GM12872 (cell line): Measurements from ENCODE around the gene DIO3.

ENCODE experiments used
- CTCF ChIP-seq: IDR thresholded peaks from 3 replicates; pipeline ENCODE4 v1.5.1; 2011; ENCODE audit warnings: low read depth, mild to moderate bottlenecking, low read length, moderate library complexity; ENCODE audit not compliant: insufficient read depth

Gene DIO3

DNA sequence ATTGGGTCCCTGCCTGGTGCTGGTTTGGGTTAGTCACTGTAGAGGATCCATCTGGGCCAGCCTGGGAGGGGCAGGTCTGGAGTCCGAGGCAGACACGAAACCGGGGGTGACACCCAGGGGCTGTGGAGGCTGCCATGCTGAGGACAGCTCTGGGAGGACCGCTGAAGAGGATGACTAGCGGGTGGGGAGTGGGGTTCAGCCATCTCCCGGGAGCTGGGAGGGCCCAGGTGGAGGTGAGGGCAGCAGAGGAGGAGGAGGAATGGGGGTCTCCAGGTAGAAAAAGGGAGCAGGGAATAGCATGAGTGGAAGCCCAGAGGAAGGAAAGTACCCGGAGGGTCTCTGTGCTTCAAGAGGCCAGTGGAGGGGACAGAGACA is 4.0 kb upstream of the DIO3 start:
- TF ChIP-seq CTCF: no peak

GRCh38 chr14:101557811-101558738 is 3.2 kb upstream of the DIO3 start:
- no peak for TF ChIP-seq CTCF

DNA sequence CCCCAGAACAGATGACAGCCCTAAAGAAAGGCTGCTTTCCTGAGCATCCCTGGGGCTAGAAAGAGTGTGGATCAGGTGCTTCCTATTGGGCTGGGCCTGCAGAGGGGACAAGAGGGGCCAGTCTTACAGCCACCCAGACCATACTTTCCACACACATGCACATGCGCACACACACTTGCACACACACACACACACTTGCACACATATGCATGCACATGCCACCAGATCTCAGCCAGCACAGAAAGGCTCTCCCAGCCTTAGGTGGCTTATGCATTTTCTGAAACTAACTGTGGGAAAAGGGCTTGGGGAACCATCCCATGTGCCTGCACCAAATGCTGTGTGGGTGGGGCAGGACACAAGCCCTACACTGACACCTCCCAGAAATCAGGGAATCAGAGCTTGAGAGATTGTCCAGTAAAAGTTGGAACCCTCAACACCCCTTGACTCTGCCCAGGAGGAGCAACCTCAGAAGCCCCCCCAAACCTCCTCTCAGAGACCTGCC is 2.5 kb upstream of the DIO3 start:
- no peak for TF ChIP-seq CTCF

- TF ChIP-seq CTCF: no peak
Measured at GRCh38 chr14:101559250-101559623, 2.1 kb upstream of the DIO3 start.

GRCh38 chr14:101559624-101560533 is 1.4 kb upstream of the DIO3 start:
- no peak for TF ChIP-seq CTCF

- TF ChIP-seq CTCF: no peak
Measured at GRCh38 chr14:101560534-101561113, 671 bp upstream of the DIO3 start.

- no peak for TF ChIP-seq CTCF
Measured at GRCh38 chr14:101561897-101562490, 699 bp downstream of the DIO3 start.
